Suppressor macrophage (primary cell): ENCODE measurements around the gene BICD2.

ENCODE experiments used
- DNase-seq, 4 experiments: peaks; one replicate each; pipeline ENCODE4 v3.0.0-alpha.2; 2020 to 2022

BICD2 gene

DNA sequence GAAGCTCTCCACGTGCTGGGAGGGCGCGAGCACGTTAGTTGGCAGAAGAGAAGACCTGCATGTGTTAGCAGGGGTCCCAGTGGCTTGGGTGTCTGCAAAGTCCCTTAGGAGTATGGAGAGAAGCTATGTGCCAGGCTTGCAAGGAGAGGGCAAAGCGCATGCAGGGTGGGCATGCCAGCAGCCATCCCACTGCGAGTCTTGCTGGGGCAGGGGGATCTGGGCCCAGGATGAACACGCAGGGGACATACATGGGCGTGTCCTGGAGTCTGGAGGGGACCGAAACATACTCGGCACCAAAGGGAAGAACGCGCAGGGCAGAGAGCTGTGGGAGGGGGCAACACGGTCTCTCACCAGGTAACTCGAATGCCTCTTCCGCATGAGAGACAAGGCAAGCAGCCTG is 51.1 kb downstream of the BICD2 start:
- DNase-seq = no peak

DNA sequence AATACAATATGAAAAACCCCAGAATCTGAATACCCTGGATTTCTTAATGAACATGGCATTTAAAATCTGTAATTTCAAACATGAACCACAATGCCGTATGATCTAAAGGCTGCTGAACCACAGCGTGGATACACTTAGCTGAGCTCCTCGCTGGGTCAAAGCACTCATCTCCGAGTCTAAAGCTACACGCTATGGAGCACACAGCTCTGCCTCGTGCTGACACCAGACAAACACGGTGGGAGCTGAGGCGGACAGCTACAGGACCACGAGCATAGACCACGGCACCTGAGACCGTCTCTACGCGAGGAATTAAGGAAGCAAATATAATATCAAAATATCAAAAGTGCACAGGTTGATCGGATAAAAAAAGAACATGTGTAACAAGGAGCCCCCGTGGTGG is 51.9 kb downstream of the BICD2 start:
- no peak for DNase-seq

- DNase-seq = peak in 1 of 4 experiments; percentile 14
Observed at GRCh38 chr9:92711844-92712243, 52.8 kb downstream of the BICD2 start.

GRCh38 chr9:92711146-92711545 is 53.5 kb downstream of the BICD2 start:
- DNase-seq = no peak

DNA sequence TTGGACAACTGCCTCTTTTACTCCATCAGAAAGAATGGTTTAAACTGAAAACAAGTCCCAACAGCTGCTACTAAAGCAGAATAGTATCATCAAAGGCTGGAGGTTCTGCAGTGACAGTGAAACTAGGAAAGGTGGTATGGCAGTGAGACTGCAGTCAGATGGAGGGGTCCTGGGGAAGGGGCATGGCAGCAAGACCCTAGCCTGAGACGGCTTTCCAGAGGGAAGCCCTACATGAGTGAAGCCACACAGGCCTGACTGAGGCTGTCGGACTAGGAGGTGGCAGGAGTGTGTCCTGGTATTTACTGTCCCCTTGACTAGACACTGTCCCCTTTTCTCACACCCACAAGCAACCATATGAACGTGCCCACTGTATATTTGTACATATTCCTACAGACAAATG is 54.3 kb downstream of the BICD2 start:
- no peak for DNase-seq

DNA sequence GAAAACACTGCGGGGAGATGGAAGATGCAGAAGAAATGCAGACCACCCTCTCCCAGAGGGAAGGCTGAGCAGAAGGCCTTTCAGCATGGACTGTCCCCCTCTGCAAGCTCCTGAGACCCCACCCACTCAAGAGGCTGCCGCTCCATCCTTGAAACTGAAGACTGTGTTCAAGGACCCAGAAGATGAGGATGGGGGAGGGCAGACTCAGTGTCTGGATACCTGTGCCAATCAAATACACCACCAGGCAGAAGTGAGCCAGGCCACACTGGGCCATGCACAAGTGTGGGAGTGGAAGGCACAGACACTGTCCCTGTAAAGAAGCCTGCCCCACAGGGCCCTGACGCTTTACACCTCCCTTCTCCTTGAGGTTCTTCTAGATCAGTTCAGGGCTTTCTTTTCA is 54.7 kb downstream of the BICD2 start:
- no peak for DNase-seq

GRCh38 chr9:92709240-92709639 is 55.4 kb downstream of the BICD2 start:
- no peak for DNase-seq

DNA sequence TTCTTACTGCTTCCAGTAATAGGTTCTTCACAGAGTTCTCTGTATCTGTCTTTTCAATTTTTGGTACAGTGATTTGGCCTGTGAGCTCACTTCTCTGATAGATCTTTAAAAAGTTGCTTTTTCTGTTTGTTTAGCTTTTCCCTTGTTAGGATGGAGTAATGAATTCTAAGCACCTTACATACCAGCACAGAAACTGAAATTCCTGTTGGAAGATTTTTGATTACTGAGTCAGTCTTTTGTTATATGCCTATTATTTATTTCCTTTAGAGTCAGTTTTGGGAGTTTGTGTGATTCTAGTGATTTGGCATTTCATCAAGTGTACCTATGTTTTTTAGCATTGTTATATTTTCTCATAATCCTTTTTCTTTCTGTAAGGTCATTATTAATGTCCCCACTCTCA is 57.1 kb downstream of the BICD2 start:
- no peak for DNase-seq

GRCh38 chr9:92706218-92706940 is 58.3 kb downstream of the BICD2 start:
- DNase-seq = peak; percentile 30 to 56 (median 45)

DNA sequence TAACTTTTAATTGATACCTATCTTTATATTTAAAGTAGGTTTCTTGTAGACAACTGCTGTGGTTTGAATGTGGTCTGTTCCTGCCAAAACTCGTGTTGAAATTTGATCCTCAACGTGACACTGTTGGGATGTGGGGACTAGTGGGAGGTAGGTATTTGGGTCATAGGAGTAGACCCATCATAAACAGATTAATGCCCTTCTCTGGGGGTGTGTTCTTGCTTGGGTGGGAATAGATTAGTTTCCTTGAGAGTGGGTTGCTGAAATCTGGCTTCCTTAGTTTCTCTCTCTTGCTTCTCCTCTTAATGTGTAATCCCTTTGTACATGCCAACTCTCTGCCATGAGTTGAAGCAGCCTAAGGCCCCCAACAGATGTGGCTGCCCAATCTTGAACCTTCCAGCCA is 60.1 kb downstream of the BICD2 start:
- no peak for DNase-seq

GRCh38 chr9:92696619-92697018 is 68.0 kb downstream of the BICD2 start:
- no peak for DNase-seq

DNA sequence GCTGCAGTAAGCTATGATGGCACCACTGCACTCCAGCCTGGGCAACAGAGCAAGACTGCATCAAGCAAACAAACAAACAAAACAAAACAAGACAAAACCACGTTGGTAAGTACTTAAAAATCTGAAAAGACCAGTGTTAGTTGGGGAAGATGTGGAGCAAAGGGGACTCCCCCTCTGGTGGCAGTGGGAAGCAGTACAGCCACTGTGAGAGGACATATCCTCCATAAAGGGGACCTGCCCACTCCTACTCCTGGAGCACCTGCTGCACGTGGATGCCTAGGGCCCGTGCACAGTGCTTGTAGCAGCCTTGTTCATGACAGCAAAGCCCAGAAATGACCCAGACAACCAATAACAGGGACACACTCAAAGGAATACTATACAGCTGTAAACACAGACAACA is 77.7 kb downstream of the BICD2 start:
- DNase-seq = peak in 2 of 4 experiments; percentile 14 to 16

GRCh38 chr9:92685022-92685421 is 79.6 kb downstream of the BICD2 start:
- DNase-seq = peak in 1 of 4 experiments; percentile 19

- DNase-seq = no peak
Observed at GRCh38 chr9:92682269-92682668, 82.4 kb downstream of the BICD2 start.

- DNase-seq = peak in 2 of 4 experiments; percentile 3 to 7
Observed at GRCh38 chr9:92680166-92681119, 84.2 kb downstream of the BICD2 start.

DNA sequence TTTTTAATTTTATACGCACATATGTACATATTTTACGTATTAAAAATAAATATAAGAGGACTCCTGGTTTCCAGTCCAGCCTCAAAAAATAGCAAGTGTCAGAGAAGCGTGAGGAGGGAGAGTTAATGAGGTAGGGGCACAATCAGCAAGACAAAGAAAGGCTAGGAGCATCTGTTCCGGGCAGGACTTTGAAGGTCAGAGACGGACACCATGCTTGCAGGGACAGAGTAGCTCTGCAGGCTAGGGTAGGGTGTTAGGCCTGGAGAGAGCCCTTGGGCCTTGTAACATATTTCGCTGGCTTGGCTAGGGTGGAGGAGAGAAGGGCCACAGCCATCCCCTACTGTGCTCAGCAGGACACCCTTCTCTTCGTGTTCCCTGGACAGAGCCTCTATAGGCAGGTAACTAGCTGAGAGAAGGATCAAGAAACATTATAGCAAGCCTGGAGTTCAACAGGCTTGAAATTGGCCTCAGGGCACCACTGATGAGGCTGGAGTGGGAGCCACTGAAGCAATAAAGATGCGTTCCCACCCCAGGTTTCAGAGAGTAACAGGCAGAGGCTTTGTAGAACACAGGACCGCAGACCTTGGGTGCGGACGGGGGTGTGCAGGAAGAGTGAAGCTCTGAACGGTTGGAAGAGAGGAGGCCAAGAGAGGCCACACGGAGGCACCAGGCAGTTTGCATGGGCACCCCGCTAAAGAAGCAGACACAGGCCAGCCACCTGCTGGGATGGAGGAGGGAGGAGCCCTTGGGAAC is 85.0 kb downstream of the BICD2 start:
- no peak for DNase-seq

GRCh38 chr9:92671323-92671722 is 93.3 kb downstream of the BICD2 start:
- DNase-seq = peak in 3 of 4 experiments; percentile 10 to 28 (median 18)

GRCh38 chr9:92669890-92670708 is 94.5 kb downstream of the BICD2 start, which contains the start of gene IPPK:
Gene IPPK, minus strand, starts transcription at chr9:92670131. Its CDS starts 143 bp downstream, at chr9:92669988.
- DNase-seq = peak; percentile 99 to 100 (median 100)

DNA sequence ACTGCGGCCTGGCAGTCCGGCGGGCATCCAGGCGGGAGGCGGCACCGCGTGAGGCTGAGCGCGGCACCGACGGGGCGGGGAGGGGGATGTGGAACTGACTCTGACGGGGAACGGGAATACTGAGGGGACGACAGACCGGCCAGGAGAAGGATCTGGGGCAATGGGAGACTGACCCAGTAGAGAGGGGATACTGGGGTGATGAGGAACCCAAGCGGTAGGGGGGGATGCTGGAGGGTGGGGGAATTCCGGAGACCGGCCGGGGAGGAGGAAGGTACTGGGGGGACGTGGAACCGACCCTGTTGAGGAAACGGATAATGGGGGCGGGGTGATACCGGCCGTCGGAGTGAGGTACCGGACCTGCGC is 95.1 kb downstream of the BICD2 start:
- DNase-seq = peak; percentile 48 to 81 (median 64)

DNA sequence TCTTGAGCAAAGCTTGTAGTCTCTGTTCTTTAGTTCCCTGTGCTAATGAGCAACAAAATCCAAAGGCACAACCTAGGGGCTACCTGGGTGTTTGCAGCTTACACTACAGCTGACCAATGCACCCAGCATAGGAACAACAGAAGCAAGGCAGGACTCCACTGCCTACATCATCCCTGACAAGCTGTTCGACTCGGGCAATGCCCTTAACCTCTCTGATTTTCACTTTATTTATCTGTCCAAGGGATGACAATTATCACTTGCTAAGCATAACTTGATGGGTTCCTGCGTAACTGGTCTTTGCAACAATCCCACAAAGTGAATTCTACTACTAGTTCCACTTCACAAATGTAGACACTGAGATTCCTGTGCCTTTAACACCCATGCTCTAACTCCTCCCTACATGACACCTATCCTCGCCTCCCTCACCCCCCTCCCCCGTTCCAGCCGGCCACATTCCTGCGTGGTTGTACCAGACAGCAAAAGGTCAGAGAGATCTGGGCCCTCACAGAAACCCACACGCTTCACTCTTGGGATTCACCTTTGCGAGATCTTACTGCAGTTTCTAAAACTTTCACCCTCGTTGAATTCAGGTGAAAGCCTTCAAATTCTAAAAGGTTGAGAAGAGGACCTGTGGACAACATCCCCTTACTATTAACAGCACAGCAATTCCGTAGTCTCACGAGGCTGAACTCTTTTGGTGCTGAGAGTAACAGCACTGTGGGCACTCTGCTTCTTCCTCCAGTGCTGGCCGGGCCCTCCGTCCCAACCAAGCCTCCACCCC is 95.7 kb downstream of the BICD2 start:
- DNase-seq = peak; percentile 26 to 60 (median 41)

DNA sequence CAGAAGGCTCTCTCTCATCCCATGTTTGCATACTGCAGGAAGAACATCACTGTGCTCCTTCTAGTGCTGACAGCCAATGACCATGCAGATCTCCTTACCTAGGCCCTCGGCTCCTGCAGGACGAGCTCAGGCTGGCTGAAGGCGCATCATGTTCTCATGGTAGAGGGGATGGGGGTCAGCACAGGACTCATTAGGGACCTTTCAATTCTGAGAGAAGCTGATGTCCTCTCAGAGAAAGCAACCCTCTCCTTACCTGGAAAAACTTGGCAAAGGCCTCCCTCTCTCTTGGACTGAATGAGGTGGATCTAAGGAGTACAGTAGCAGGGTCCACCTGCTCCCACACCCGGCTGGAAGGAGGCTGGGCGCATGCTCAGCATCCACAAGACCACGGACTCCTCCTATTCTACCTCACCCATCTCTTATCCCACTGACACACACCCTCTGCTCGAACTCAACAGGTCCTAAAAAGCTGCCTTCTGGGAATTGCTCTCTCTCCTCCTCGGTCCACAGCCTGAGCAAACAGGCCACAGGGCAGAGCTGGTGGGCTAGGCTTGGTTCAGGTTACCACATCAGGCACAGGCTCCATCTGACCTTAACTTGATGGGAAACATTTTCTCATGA is 97.6 kb downstream of the BICD2 start:
- no peak for DNase-seq
